WTC11 (cell line): Measurements from ENCODE around the gene RAB3B. TPM values are rescaled to one million over a fixed set of nuclear protein-coding genes. Genes with fewer than 3 reads are reported as not detected.
A peak's percentile ranks its signal among the peaks of the same experiment; 100 is the strongest.

ENCODE experiments used
- ATAC-seq: fragments of 200-7000 bp; cut with Tn5 transposase; 2 replicates; pipeline ENCODE4 v1.10.0; 2021; ENCODE audit warnings: mild to moderate bottlenecking, moderate library complexity
- CTCF ChIA-PET: fragments of 300-600 bp; sonication (Branson Sonifier 250); formaldehyde crosslinking; loops from one replicate; lab custom pipeline; 2021; ENCODE audit warnings: antibody characterized with exemption; lab: Charles Lee
- POLR2A ChIA-PET: fragments of 350-600 bp; sonication (Branson Sonifier 250); formaldehyde crosslinking; loops from one replicate; lab custom pipeline; 2021; ENCODE audit warnings: antibody characterized with exemption; lab: Charles Lee
- DNase-seq: peaks from one replicate; pipeline ENCODE4 v3.0.0; 2021; ENCODE audit warnings: low spot score
- H3K27ac Mint-ChIP-seq: 2 replicates; pipeline ENCODE4 v1.8.0; 2021; ENCODE audit warnings: mixed read lengths
- H3K27me3 Mint-ChIP-seq: 2 replicates; pipeline ENCODE4 v1.8.0; 2021; ENCODE audit warnings: low read depth, mild to moderate bottlenecking, moderate library complexity, mixed read lengths
- H3K36me3 Mint-ChIP-seq: 2 replicates; pipeline ENCODE4 v1.8.0; 2021; ENCODE audit warnings: mixed read lengths
- H3K4me1 Mint-ChIP-seq: 2 replicates; pipeline ENCODE4 v1.8.0; 2022; ENCODE audit warnings: mixed read lengths
- H3K4me3 Mint-ChIP-seq: 2 replicates; pipeline ENCODE4 v1.8.0; 2021; ENCODE audit warnings: mild to moderate bottlenecking, moderate library complexity, mixed read lengths
- H3K9me3 Mint-ChIP-seq: 2 replicates; pipeline ENCODE4 v1.8.0; 2021; ENCODE audit warnings: mixed read lengths
- CBFB ChIP-seq: sonication (generic); formaldehyde crosslinking; IDR thresholded peaks from 2 replicates; pipeline ENCODE4 v1.8.1; 2022; ENCODE audit warnings: mild to moderate bottlenecking, low read depth, missing genetic modification reagents
- CREB1 ChIP-seq: sonication (generic); formaldehyde crosslinking; IDR thresholded peaks from 2 replicates; pipeline ENCODE4 v1.8.0; 2023; ENCODE audit warnings: mild to moderate bottlenecking, missing genetic modification reagents
- EMX1 ChIP-seq: fragments of 250-450 bp; sonication (Bioruptor Pico); IDR thresholded peaks from 2 replicates; pipeline ENCODE4 v1.8.0; 2021; ENCODE audit warnings: mild to moderate bottlenecking
- GABPB1 ChIP-seq: sonication (generic); formaldehyde crosslinking; IDR thresholded peaks from 2 replicates; pipeline ENCODE4 v1.8.1; 2023; ENCODE audit warnings: mild to moderate bottlenecking, missing genetic modification reagents
- GTF2I ChIP-seq: fragments of 250-450 bp; sonication (Bioruptor Pico); conservative IDR thresholded peaks from 2 replicates; pipeline ENCODE4 v1.4.0; 2021; ENCODE audit warnings: mild to moderate bottlenecking
- NR1H2 ChIP-seq: sonication (generic); formaldehyde crosslinking; IDR thresholded peaks from 2 replicates; pipeline ENCODE4 v1.9.0; 2021; ENCODE audit warnings: mild to moderate bottlenecking, moderate library complexity, missing genetic modification reagents
- OVOL2 ChIP-seq: fragments of 250-450 bp; sonication (Bioruptor Pico); IDR thresholded peaks from 2 replicates; pipeline ENCODE4 v1.9.0; 2021; ENCODE audit warnings: mild to moderate bottlenecking, borderline replicate concordance
- SOX15 ChIP-seq: fragments of 250-450 bp; sonication (Bioruptor Pico); IDR thresholded peaks from 2 replicates; pipeline ENCODE4 v1.9.0; 2021; ENCODE audit warnings: mild to moderate bottlenecking
- STAT6 ChIP-seq: sonication (generic); formaldehyde crosslinking; conservative IDR thresholded peaks from 2 replicates; pipeline ENCODE4 v1.8.1; 2023; ENCODE audit warnings: mild to moderate bottlenecking, low read depth, missing genetic modification reagents, moderate library complexity
- TP53 ChIP-seq: sonication (generic); formaldehyde crosslinking; IDR thresholded peaks from 2 replicates; pipeline ENCODE4 v1.8.1; 2023; ENCODE audit warnings: mild to moderate bottlenecking, missing genetic modification reagents
- ZBTB43 ChIP-seq: sonication (generic); formaldehyde crosslinking; IDR thresholded peaks from 2 replicates; pipeline ENCODE4 v1.8.1; 2023; ENCODE audit warnings: mild to moderate bottlenecking, missing genetic modification reagents
- ZNF138 ChIP-seq: sonication (generic); formaldehyde crosslinking; conservative IDR thresholded peaks from 2 replicates; pipeline ENCODE4 v1.8.1; 2022; ENCODE audit warnings: mild to moderate bottlenecking, moderate library complexity, missing genetic modification reagents
- ZNF232 ChIP-seq: sonication (generic); formaldehyde crosslinking; IDR thresholded peaks from 2 replicates; pipeline ENCODE4 v1.8.0; 2022; ENCODE audit warnings: mild to moderate bottlenecking, missing genetic modification reagents
- ZNF317 ChIP-seq: sonication (generic); formaldehyde crosslinking; IDR thresholded peaks from 2 replicates; pipeline ENCODE4 v1.8.1; 2023; ENCODE audit warnings: low read depth, mild to moderate bottlenecking, moderate library complexity, missing genetic modification reagents, borderline replicate concordance
- ZNF396 ChIP-seq: fragments of 250-450 bp; sonication (Bioruptor Pico); IDR thresholded peaks from 2 replicates; pipeline ENCODE4 v1.8.0; 2021; ENCODE audit warnings: mild to moderate bottlenecking, moderate library complexity, borderline replicate concordance
- ZNF512 ChIP-seq: sonication (generic); formaldehyde crosslinking; IDR thresholded peaks from 2 replicates; pipeline ENCODE4 v1.8.1; 2022; ENCODE audit warnings: missing genetic modification reagents, borderline replicate concordance
- ZNF671 ChIP-seq: fragments of 250-450 bp; sonication (Bioruptor Pico); IDR thresholded peaks from 2 replicates; pipeline ENCODE4 v1.8.0; 2021; ENCODE audit warnings: mild to moderate bottlenecking
- total RNA-seq: library from RNA; stranded (reverse); gene quantifications from 3 replicates; pipeline ENCODE4 v1.2.3, GENCODE V29; 2021
- TF ChIP-seq, protein P1 (sequence below): fragments of 200-600 bp; IDR thresholded peaks from 2 replicates; pipeline ENCODE4 v1.8.0; 2022; ENCODE audit warnings: antibody characterized with exemption
- TF ChIP-seq, protein P2 (sequence below): sonication (generic); formaldehyde crosslinking; IDR thresholded peaks from 2 replicates; pipeline ENCODE4 v1.8.0; 2023; ENCODE audit warnings: mild to moderate bottlenecking, missing genetic modification reagents

Gene RAB3B
- total RNA-seq, 1 experiment from 2014 or later = 36.9 TPM

DNA sequence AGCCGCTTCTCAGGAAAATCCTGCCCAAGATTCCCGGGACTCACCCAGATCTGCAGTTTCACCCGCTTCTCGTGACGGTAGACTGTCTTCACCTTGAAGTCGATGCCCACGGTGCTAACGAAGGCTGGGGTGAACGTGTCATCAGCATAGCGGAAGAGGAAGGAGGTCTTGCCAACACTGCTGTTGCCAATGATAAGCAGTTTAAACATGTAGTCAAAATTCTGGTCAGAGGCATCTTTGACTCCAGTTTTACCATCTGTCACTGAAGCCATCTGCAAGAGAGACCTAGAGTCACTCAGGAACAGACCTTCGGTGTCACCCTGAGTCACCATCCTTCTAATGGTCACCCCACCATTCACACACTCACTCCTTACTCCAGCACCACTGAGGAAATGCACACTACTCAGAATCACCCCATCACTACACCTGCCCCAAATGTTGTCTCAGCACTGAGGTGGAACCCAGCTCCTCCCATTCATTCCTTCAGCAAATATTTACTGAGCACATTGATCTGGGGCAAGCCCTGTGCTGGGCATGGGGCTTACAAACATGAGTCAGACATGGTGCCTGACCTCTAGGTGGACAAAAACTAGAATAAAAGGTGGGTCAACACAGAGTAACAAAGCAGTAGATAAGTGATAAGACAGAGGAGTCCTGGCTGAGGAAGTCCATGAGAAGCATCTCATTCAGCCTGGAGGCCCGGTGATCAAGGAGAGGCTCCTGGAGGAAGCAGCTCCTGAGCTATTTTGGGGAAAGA lies 13.5 kb downstream of the RAB3B start:
- Mint-ChIP-seq H3K4me1 (no peaks in the 10 kb centered on the region), H3K9me3 (no peaks in the 10 kb centered on the region), H3K36me3 (peaks cover 47% of the 10 kb centered on the region), H3K4me3 (no peak overlapping the region), H3K27me3 (no peaks in the 10 kb centered on the region), H3K27ac (no peak overlapping the region)
- peak; percentile 30; the same call in 1 of the 2 replicates for TF ChIP-seq GABPB1
- no peak for TF ChIP-seq CBFB (CRISPR knock-in tag)
- CTCF ChIA-PET = no interaction called here
- DNase-seq = no peak
- no peak for ATAC-seq
- POLR2A ChIA-PET = interaction anchor here (0.6 kb wide), 1 partner anchor 368 kb away, joined by 4 read pairs; no protein-coding TSS in a partner anchor

DNA sequence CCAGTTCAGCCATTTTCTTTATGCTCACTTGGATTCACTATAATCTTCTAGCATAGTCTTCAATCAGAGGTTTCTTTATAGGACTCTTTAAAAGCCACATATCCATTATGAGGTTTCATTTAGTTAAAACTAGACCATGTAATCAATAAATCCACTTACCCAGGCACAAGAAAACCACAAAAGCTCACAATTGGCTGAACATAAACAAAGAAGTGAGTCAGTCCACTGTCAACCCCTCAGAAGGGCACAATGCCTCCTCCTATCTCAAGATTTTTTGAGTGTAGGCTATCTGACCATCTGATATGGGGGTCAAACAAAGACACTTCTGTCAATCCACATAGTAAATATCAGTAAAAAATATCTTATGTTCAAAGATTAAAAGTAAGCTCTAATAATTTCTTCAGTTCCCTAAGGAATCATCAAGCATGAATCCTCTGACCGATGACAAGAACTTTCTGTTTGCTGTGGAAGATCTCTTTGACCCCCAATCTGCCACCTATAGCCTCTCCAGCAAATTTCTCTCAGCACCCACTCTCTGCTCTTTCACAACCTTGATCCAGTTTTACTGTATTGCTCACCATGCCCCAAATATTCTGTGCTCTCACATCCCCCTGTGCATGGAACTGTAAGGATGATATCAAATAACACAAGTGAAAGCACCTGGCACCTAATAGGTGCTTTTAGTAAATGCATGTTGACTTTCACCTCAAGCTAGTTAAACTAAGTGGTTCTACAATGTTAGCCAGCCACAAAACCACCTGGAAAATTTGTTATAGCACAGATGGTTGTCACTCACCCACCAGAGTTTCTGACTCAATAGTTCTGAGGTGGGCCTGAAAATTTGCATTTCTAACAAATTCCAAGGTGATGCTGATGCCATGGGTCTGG lies 16.7 kb downstream of the RAB3B start:
- DNase-seq (no peak), ATAC-seq (no peak)

DNA sequence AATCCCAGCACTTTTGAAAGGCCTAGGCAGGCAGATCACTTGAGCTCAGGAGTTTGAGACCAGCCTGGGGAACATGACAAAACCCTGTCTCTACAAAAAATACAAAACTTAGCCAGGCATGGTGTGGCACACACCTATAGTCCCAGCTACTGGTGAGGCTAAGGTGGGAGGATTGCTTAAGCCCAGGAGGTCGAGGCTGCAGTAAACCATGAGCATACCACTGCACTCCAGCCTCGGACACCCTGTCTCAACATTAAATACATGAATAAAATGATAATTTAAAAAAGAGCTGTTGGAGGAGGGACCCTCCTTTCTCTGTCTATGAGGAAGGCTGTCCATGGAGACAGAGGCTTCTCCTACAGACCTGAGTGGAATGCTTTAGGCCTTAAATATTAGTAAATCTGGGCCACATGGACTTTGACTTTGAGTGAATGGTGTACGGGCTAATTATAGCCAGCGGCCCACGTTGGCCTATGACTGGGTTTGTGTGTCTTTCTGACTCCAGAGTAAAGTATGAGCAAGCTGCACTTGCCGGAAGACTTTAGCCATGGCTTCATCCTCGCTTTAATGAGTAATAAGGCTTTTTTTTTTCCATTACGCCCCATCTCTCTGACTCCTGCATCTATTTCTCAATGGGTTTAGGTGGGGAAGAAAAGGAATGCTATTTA lies 21.3 kb downstream of the RAB3B start:
- H3K27ac Mint-ChIP-seq = no peak overlapping the region
- CTCF ChIA-PET = no interaction called here
- TF ChIP-seq, protein P1, sequence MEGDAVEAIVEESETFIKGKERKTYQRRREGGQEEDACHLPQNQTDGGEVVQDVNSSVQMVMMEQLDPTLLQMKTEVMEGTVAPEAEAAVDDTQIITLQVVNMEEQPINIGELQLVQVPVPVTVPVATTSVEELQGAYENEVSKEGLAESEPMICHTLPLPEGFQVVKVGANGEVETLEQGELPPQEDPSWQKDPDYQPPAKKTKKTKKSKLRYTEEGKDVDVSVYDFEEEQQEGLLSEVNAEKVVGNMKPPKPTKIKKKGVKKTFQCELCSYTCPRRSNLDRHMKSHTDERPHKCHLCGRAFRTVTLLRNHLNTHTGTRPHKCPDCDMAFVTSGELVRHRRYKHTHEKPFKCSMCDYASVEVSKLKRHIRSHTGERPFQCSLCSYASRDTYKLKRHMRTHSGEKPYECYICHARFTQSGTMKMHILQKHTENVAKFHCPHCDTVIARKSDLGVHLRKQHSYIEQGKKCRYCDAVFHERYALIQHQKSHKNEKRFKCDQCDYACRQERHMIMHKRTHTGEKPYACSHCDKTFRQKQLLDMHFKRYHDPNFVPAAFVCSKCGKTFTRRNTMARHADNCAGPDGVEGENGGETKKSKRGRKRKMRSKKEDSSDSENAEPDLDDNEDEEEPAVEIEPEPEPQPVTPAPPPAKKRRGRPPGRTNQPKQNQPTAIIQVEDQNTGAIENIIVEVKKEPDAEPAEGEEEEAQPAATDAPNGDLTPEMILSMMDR = no peak
- TF ChIP-seq, protein P2, sequence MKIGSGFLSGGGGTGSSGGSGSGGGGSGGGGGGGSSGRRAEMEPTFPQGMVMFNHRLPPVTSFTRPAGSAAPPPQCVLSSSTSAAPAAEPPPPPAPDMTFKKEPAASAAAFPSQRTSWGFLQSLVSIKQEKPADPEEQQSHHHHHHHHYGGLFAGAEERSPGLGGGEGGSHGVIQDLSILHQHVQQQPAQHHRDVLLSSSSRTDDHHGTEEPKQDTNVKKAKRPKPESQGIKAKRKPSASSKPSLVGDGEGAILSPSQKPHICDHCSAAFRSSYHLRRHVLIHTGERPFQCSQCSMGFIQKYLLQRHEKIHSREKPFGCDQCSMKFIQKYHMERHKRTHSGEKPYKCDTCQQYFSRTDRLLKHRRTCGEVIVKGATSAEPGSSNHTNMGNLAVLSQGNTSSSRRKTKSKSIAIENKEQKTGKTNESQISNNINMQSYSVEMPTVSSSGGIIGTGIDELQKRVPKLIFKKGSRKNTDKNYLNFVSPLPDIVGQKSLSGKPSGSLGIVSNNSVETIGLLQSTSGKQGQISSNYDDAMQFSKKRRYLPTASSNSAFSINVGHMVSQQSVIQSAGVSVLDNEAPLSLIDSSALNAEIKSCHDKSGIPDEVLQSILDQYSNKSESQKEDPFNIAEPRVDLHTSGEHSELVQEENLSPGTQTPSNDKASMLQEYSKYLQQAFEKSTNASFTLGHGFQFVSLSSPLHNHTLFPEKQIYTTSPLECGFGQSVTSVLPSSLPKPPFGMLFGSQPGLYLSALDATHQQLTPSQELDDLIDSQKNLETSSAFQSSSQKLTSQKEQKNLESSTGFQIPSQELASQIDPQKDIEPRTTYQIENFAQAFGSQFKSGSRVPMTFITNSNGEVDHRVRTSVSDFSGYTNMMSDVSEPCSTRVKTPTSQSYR = no peak
- TF ChIP-seq ZNF512 (CRISPR knock-in tag) (no peak), ZBTB43 (no peak), ZNF232 (CRISPR knock-in tag) (no peak), TP53 (no peak), STAT6 (CRISPR knock-in tag) (no peak)

More for the DNA sequence above, 16.7 kb downstream of the RAB3B start:
- no peak overlapping the region for H3K27ac Mint-ChIP-seq
- no peaks in the 10 kb centered on the region for H3K9me3 Mint-ChIP-seq
- peaks cover 51% of the 10 kb centered on the region for H3K36me3 Mint-ChIP-seq
- TF ChIP-seq NR1H2 (no peak), ZBTB43 (no peak), EMX1 (no peak), CREB1 (CRISPR knock-in tag) (no peak), ZNF671 (CRISPR knock-in tag) (no peak), SOX15 (CRISPR knock-in tag) (no peak), ZNF317 (CRISPR knock-in tag) (no peak), GABPB1 (no peak), ZNF138 (no peak), OVOL2 (CRISPR knock-in tag) (no peak), ZNF396 (CRISPR knock-in tag) (no peak), GTF2I (CRISPR knock-in tag) (no peak)
- no peaks in the 10 kb centered on the region for H3K27me3 Mint-ChIP-seq
- H3K4me1 Mint-ChIP-seq = no peaks in the 10 kb centered on the region
- CTCF ChIA-PET = no interaction called here
- POLR2A ChIA-PET = no interaction called here
- H3K4me3 Mint-ChIP-seq = no peak overlapping the region

More for the DNA sequence above, 21.3 kb downstream of the RAB3B start:
- peaks cover 32% of the 10 kb centered on the region for H3K36me3 Mint-ChIP-seq
- H3K9me3 Mint-ChIP-seq = peaks cover 6% of the 10 kb centered on the region; the same call in 1 of the 2 replicates
- no peak for DNase-seq
- POLR2A ChIA-PET = no interaction called here
- no peaks in the 10 kb centered on the region for H3K4me1 Mint-ChIP-seq
- H3K27me3 Mint-ChIP-seq = no peaks in the 10 kb centered on the region
- no peak overlapping the region for H3K4me3 Mint-ChIP-seq
- ATAC-seq = no peak
